ENCODE measurements around the gene CSTF1.

CSTF1 gene

GRCh38 chr20:56445130-56445529 is 52.7 kb downstream of the CSTF1 start:
- Histone ChIP-seq H3K27me3 (ENCODE audit: control insufficient read depth in 1 of 2, insufficient read depth in 2 of 2, low read length in 2 of 2) (no peaks in the 10 kb centered on the region), H3K27ac (ENCODE audit: low read depth, low read length) (no peak overlapping the region), H3K36me3 (ENCODE audit: insufficient read depth, low read length) (no peaks in the 10 kb centered on the region), H3K9me3 (ENCODE audit: low read length) (no peaks in the 10 kb centered on the region), H3K9ac (ENCODE audit: low read length) (no peak overlapping the region), H3K4me1 (ENCODE audit: insufficient read depth, low read length) (no peaks in the 10 kb centered on the region), H3K4me3 (ENCODE audit: low read depth in 1 of 2, low read length in 2 of 2) (no peak overlapping the region)

GRCh38 chr20:56445540-56445939 is 53.1 kb downstream of the CSTF1 start:
- no peaks in the 10 kb centered on the region for H3K4me1 ChIP-seq (ENCODE audit: insufficient read depth, low read length)
- no peak overlapping the region for H3K9ac ChIP-seq (ENCODE audit: low read length)
- no peaks in the 10 kb centered on the region for H3K27me3 ChIP-seq (ENCODE audit: control insufficient read depth in 1 of 2, insufficient read depth in 2 of 2, low read length in 2 of 2)
- H3K9me3 ChIP-seq (ENCODE audit: low read length), result no peaks in the 10 kb centered on the region
- H3K27ac ChIP-seq (ENCODE audit: low read depth, low read length), result no peak overlapping the region
- H3K36me3 ChIP-seq (ENCODE audit: insufficient read depth, low read length), result no peaks in the 10 kb centered on the region
- no peak overlapping the region for H3K4me3 ChIP-seq (ENCODE audit: low read depth in 1 of 2, low read length in 2 of 2)

GRCh38 chr20:56447227-56447626 is 54.8 kb downstream of the CSTF1 start:
- H3K27me3 ChIP-seq (ENCODE audit: control insufficient read depth in 1 of 2, insufficient read depth in 2 of 2, low read length in 2 of 2), result no peaks in the 10 kb centered on the region
- H3K9ac ChIP-seq (ENCODE audit: low read length), result no peak overlapping the region
- H3K9me3 ChIP-seq (ENCODE audit: low read length), result no peaks in the 10 kb centered on the region
- H3K36me3 ChIP-seq (ENCODE audit: insufficient read depth, low read length), result no peaks in the 10 kb centered on the region
- no peaks in the 10 kb centered on the region for H3K4me1 ChIP-seq (ENCODE audit: insufficient read depth, low read length)
- H3K27ac ChIP-seq (ENCODE audit: low read depth, low read length), result no peak overlapping the region
- no peak overlapping the region for H3K4me3 ChIP-seq (ENCODE audit: low read depth in 1 of 2, low read length in 2 of 2)

- no peak overlapping the region for H3K27ac ChIP-seq (ENCODE audit: low read depth, low read length)
- no peaks in the 10 kb centered on the region for H3K27me3 ChIP-seq (ENCODE audit: control insufficient read depth in 1 of 2, insufficient read depth in 2 of 2, low read length in 2 of 2)
- H3K4me1 ChIP-seq (ENCODE audit: insufficient read depth, low read length), result no peaks in the 10 kb centered on the region
- no peak overlapping the region for H3K9ac ChIP-seq (ENCODE audit: low read length)
- no peaks in the 10 kb centered on the region for H3K9me3 ChIP-seq (ENCODE audit: low read length)
- H3K36me3 ChIP-seq (ENCODE audit: insufficient read depth, low read length), result no peaks in the 10 kb centered on the region
- no peak overlapping the region for H3K4me3 ChIP-seq (ENCODE audit: low read depth in 1 of 2, low read length in 2 of 2)
Observed at GRCh38 chr20:56449459-56449858, 57.0 kb downstream of the CSTF1 start.

GRCh38 chr20:56451056-56451765 is 58.8 kb downstream of the CSTF1 start:
- Histone ChIP-seq H3K36me3 (ENCODE audit: insufficient read depth, low read length) (no peaks in the 10 kb centered on the region), H3K27me3 (ENCODE audit: control insufficient read depth in 1 of 2, insufficient read depth in 2 of 2, low read length in 2 of 2) (no peaks in the 10 kb centered on the region), H3K4me1 (ENCODE audit: insufficient read depth, low read length) (no peaks in the 10 kb centered on the region), H3K9ac (ENCODE audit: low read length) (no peak overlapping the region), H3K9me3 (ENCODE audit: low read length) (no peaks in the 10 kb centered on the region), H3K4me3 (ENCODE audit: low read depth in 1 of 2, low read length in 2 of 2) (no peak overlapping the region), H3K27ac (ENCODE audit: low read depth, low read length) (no peak overlapping the region)

GRCh38 chr20:56453352-56453751 is 60.9 kb downstream of the CSTF1 start:
- Histone ChIP-seq H3K4me1 (ENCODE audit: insufficient read depth, low read length) (no peaks in the 10 kb centered on the region), H3K27me3 (ENCODE audit: control insufficient read depth in 1 of 2, insufficient read depth in 2 of 2, low read length in 2 of 2) (no peaks in the 10 kb centered on the region), H3K9me3 (ENCODE audit: low read length) (no peaks in the 10 kb centered on the region), H3K36me3 (ENCODE audit: insufficient read depth, low read length) (no peaks in the 10 kb centered on the region), H3K4me3 (ENCODE audit: low read depth in 1 of 2, low read length in 2 of 2) (no peak overlapping the region), H3K9ac (ENCODE audit: low read length) (no peak overlapping the region), H3K27ac (ENCODE audit: low read depth, low read length) (no peak overlapping the region)

- Histone ChIP-seq H3K9me3 (ENCODE audit: low read length) (no peaks in the 10 kb centered on the region), H3K27me3 (ENCODE audit: control insufficient read depth in 1 of 2, insufficient read depth in 2 of 2, low read length in 2 of 2) (no peaks in the 10 kb centered on the region), H3K36me3 (ENCODE audit: insufficient read depth, low read length) (no peaks in the 10 kb centered on the region), H3K4me1 (ENCODE audit: insufficient read depth, low read length) (no peaks in the 10 kb centered on the region), H3K4me3 (ENCODE audit: low read depth in 1 of 2, low read length in 2 of 2) (no peak overlapping the region), H3K9ac (ENCODE audit: low read length) (no peak overlapping the region), H3K27ac (ENCODE audit: low read depth, low read length) (no peak overlapping the region)
Observed at GRCh38 chr20:56454754-56455153, 62.3 kb downstream of the CSTF1 start.
